ENCODE results near the gene ZBTB46.
A peak's percentile ranks its signal among the peaks of the same experiment; 100 is the strongest.
"Not testable (repeated sequence)": the region's sequence is repeated elsewhere in the genome, so short reads cannot be mapped to it uniquely, and the experiment has no call there.

The ZBTB46 gene, protein sequence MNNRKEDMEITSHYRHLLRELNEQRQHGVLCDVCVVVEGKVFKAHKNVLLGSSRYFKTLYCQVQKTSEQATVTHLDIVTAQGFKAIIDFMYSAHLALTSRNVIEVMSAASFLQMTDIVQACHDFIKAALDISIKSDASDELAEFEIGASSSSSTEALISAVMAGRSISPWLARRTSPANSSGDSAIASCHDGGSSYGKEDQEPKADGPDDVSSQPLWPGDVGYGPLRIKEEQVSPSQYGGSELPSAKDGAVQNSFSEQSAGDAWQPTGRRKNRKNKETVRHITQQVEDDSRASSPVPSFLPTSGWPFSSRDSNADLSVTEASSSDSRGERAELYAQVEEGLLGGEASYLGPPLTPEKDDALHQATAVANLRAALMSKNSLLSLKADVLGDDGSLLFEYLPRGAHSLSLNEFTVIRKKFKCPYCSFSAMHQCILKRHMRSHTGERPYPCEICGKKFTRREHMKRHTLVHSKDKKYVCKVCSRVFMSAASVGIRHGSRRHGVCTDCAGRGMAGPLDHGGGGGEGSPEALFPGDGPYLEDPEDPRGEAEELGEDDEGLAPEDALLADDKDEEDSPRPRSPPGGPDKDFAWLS

DNA sequence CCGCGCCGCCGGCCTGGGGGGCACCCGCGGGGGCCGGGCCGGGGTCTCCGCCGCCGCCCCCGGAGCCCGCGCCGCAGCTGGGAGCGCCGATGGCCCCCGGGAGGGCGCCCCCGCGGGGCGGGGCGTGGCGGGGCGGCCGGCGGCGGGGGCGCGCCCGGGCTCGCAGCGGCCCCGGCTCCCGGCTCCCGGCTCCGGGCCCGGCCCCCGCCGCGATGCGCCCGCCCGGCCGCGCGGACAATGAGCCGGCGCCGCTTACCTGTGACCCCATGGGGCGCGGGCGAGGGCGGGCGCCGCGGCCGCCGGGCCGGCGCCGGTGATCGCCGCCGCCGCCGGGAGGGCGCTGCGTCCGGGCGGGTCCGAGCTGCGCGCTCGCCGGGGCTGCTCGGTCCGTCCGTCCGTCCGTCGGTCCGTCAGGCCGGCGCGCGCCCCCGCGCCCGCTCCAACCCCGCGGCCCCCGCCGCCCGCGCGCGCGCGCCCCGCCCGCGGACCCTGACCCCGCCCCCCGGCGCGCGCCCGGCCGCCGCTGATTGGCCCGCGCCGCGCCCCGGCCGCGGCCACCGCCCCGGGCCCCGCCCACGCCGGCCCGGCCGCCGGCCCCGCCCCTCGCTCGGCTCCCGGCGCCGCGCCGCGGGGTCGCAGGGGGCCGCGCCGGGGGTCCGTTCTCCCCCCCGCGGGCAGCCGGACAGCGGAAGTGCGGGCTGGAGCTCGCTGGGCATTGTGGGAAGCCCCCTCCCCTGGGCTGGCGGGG, at the start of gene ZBTB46:
Gene ZBTB46 (minus strand): TSS at position 424 of the 748 bp plus-strand sequence. CDS start 40,507 bp downstream, outside the sequence.
- H3K4me3 ChIP-seq (ENCODE audit: low read depth, low read length) = peak within 1 kb of the TSS; percentile 54
- DNase-seq (ENCODE audit: low read depth) = no peak

DNA sequence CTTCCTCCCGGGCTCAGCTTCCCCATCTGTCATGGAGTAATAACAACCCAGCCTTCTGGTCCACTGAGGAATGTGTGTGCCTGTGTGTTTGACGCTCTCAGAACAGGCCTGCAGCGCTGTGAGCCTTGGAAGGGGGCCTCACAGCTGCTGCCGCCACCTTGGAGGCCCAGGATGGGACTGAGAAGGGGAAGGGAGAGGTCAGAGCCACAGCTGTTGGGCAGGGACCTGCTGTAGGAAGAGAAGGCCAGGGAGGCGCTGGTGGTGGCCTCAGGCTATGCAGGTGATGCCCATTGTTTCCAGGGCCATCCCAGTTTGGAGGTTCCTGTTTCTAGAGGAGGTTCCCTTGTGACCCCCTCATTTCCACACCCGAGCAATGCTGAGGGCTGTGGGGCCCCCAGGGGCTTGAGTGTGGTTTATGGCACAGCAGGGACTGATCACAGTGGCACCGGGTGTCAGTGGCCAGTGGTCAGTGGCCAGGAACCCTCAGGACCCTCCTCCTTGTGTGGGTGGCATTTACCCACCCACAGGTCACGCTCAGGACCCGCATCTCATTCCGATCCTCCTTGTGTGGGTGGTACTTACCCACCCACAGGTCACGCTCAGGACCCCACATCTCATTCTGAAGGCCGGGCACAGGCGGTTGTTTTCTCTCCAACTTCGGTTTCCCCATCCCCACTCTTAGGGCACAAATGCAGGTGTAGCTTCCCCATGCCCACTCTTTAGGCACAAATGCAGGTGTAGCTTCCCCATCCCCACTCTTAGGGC, 48.0 kb upstream of the ZBTB46 start:
- no peak overlapping the region for H3K4me3 ChIP-seq (ENCODE audit: low read depth, low read length)
- no peak for DNase-seq (ENCODE audit: low read depth)

DNA sequence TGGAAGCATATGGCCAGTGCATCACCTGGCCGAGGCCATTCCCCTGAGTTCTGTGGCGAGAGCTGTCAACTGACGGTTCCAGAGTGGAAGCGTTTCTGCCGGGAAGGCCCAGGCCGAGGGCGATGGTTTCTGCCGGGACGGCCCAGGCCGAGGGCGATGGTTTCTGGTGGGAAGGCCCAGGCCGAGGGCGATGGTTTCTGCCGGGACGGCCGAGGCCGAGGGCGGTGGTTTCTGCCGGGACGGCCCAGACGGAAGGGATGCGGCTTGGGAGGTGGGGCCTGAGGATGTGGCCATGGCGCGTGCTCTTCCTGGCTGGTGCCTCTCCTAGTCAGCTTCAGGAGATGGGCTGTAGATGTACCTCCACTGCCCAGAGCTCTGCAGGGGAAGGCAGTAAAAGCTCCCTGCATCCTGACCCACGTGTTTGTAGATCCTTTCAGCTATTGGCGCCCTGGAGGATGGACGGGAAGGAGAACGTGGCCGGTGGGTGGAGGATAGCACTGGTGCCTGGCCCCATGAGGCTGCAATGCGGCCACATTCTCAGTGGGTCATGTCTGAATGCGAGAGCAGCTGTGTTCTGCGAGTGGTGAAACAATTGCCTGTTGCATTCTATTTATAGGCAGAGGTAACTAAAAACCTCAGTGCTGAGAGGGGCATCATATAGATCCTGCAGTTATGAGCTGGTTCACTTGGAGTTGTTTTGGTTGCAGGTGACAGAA, 46.8 kb upstream of the ZBTB46 start:
- DNase-seq (ENCODE audit: low read depth) = no peak
- H3K4me3 ChIP-seq (ENCODE audit: low read depth, low read length) = no peak overlapping the region

DNA sequence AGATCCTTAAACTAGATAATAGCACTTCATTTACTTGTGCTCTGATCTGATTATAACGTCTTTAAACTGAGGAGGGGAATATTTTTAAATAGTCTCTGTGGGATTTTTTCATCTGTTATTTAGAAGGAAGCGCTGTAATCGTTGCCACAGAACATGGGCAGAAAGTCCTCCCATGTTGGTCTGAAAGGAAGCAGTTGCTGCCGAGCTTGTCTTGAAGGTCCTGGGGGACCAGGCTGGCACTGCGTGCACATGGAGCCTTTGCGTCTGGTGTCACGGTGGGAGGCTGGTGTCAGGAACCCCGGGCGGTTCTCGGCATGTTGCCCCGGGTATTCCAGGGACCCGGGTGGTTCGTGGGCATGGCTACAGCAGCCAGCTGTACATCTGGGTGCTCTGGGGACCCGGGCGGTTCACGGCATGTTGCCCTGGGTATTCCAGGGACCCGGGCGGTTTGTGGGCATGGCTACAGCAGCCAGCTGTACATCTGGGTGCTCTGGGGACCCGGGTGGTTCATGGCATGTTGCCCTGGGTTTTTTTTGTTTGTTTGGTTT, 45.5 kb upstream of the ZBTB46 start:
- H3K4me3 ChIP-seq (ENCODE audit: low read depth, low read length) = no peak overlapping the region
- DNase-seq (ENCODE audit: low read depth) = no peak

DNA sequence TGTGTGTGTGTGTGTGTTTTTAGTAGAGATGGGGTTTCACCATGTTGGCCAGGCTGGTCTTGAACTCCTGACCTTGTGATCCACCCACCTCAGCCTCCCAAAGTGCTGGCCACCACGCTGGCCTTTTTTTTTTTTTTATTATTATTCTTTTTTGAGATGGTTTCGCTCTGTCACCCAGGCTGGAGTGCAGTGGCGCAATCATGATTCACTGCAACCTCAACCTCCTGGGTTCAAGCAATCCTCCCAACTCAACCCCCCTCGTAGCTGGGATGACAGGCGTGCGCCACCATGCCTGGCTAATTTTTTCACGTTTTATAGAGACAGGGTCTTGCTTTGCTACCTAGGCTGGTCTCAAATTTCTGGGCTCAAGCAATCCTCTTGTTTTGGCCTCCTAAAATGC, 43.2 kb upstream of the ZBTB46 start:
- not testable (repeated sequence) for DNase-seq (ENCODE audit: low read depth); H3K4me3 ChIP-seq (ENCODE audit: low read depth, low read length)

DNA sequence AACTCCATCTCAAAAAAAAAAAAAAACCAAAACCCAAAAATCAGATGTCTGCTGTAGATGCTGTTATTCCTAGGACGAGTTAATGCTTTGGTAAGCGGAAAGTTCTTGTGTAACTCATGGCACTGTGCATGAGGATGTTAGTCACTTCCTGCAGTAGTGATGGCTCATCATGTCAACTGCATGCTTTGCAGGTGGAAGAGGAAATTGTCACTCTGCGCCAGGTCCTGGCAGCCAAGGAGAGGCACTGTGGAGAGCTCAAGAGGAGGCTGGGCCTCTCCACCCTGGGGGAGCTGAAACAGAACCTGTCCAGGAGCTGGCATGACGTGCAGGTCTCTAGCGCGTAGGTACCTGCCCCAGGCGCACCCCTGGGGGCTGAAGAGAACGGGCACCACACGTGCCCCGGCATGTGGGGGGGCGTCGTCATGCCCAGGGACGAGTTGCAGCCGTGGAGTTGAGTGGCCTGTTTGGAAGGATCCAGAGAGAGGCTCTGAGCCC, 42.5 kb upstream of the ZBTB46 start:
- H3K4me3 ChIP-seq (ENCODE audit: low read depth, low read length) = no peak overlapping the region
- peak; percentile 40 for DNase-seq (ENCODE audit: low read depth)

DNA sequence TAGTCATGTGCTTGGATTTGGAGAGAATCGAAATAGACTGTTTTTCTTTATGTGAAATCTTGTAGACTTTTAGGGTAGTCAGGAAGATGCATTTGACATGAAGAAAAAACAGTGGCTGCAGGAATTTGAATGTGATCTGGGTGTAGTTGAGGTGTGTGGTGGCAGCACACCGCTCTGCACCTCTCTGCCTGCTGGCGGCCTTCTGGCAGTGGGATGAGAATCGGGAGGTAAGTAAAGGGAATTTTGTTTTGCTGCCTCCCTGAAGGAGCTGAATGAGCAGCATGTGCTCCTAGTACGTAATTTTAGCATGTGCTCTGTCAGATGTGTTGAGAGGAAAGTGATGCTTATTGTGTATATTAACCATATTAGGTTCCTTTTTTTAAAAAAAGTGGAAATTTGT, 37.2 kb upstream of the ZBTB46 start:
- H3K4me3 ChIP-seq (ENCODE audit: low read depth, low read length) = no peak overlapping the region
- no peak for DNase-seq (ENCODE audit: low read depth)

DNA sequence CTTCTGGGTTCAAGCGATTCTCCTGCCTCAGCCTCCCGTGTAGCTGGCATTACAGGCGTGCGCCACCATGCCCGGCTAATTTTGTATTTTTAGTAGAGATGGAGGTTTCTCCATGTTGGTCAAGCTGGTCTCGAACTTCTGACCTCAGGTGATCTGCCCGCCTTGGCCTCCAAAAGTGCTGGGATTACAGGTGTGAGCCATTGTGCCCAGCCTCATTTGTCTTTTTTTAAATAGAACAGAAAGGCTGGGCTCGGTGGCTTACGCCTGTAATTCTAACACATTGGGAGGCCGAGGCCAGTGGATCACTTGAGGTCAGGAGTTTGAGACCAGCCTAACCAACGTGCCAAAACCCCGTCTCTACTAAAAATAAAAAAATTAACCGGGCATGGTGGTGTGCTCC, 36.0 kb upstream of the ZBTB46 start:
- not testable (repeated sequence) for DNase-seq (ENCODE audit: low read depth)

DNA sequence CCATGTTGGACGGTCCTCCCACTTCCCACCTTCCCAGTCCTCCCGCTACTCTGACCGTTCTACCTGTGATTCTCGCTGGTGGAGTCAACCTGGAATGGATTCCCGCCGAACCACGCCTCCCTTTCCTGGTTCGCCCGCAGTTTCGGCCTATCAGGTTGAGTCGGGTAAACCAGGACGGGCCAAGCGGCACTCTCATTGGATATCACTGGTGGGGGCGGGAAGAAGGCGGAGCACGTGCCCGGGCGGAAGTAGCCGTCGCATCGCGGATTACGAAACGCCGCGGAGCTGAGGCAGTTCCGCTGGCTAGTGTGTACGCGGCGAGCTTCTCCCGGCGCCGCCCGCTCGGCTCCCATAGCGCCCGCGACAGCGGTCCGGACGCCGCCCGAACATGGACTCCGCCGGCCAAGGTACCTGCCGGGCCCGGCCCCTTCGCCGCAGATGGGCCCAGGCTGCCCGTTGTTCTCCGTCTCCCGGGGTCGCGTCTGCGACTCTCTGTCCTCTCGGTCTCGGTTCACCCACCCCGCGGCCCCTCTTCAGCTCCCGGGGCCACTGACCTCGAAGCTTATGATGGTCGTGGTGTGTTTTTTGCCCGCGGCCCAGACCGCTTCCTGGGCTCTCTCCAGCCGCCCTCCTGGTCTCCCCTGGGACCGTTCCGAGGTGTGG, 34.0 kb upstream of the ZBTB46 start, which contains the start of gene TPD52L2:
Gene TPD52L2 (plus strand): TSS at position 293 of the 663 bp plus-strand sequence. CDS start 96 bp downstream, at position 389.
- DNase-seq (ENCODE audit: low read depth) = peak; percentile 92
- H3K4me3 ChIP-seq (ENCODE audit: low read depth, low read length) = peak within 1 kb of the TSS; percentile 94

More for the DNA sequence above, 36.0 kb upstream of the ZBTB46 start:
- not testable (repeated sequence) for H3K4me3 ChIP-seq (ENCODE audit: low read depth, low read length)

DNA sequence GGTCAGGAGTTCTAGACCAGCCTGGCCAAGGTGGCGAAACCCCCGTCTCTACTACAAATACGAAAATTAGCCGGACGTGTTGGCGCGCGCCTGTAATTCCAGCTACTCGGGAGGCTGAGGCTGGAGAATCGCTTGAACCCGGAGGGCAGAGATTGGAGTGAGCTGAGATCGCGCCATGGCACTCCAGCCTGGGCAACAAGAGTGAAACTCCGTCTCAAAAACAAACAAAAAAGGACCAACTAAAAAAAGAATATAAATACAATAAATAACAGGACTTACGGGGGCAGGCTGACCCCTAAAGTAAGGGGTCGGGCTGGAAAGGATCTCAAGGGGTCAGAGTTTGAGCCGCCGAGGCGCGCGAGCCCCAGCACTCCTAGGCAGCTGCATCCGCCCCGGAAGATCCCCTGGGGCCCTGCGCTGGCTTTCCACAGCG, 33.5 kb upstream of the ZBTB46 start:
- no peak for DNase-seq (ENCODE audit: low read depth)
- H3K4me3 ChIP-seq (ENCODE audit: low read depth, low read length) = peak overlapping the region; percentile 94

DNA sequence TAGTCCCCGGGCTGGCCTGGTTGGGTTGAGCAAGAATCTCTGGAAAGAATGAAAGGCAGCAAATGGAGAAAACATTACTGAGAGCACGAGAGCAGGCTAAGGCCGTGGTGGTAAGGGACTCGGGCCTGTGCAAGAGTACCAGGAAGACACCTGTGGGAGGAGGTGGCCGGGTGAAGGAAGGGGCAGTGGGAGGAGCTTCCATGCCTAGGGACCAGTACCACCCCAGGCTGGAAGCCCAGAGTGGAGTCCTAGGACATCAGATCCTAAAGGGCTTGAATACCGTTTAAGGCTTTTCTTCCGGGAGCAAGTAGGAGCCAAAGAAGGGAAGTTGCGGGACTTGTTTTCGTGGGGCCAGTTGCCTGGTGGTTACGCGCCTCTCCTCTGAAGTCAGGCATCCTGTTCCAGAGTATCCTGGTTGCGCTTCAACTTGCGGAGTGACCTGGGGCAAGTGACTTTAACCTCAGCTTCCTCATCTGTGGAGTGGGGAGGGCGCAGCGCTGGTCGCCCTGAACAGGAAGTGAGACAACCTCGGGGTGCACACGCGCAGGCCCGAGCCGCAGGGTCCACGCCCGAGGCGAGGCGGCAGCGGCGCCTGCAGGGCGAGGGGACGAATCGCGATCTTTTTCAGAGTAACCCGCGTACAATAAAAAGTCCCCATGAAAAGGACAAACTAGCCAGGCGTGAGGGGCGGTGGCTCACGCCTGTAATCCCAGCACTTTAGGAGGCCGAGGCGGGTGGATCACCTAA, 32.9 kb upstream of the ZBTB46 start:
- DNase-seq (ENCODE audit: low read depth) = no peak
- peak overlapping the region; percentile 94 for H3K4me3 ChIP-seq (ENCODE audit: low read depth, low read length)

DNA sequence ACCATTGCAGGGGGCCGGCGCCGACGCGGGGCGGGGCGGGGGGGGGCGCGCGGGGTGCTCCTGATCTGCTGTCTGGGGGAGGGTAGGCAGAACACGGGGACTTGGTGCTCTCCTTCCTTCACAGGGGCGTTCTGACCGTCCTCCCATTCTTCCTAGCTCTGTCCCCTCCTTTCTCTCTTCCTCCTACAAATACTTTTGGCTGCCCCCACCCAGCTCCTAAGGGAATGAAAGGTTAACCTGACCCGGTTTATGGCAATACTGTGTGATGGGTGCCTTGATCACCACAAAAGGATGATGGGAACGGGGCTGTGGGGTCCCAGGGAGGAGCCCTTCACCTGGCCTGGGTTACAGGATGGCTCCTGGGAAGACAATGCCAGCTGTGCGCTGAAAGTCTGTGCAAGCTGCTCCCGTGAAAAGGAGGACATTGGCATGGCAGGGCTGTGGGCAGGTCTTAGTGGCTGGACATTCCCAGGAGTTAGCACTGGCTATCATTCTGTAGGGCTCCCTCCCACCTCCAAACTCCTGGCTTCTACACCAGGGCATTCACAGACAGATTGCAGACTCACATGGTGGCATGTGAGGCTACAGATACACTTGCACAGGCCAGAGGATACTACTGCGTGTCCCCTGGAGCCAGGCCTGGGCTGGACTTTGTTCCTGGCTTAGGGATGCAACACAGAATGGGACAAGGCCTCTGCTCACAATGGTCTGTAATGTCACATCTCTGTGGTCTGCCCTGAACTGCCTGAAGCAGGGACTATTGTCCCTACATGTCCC, 32.1 kb upstream of the ZBTB46 start:
- DNase-seq (ENCODE audit: low read depth) = no peak
- peak overlapping the region; percentile 94 for H3K4me3 ChIP-seq (ENCODE audit: low read depth, low read length)

DNA sequence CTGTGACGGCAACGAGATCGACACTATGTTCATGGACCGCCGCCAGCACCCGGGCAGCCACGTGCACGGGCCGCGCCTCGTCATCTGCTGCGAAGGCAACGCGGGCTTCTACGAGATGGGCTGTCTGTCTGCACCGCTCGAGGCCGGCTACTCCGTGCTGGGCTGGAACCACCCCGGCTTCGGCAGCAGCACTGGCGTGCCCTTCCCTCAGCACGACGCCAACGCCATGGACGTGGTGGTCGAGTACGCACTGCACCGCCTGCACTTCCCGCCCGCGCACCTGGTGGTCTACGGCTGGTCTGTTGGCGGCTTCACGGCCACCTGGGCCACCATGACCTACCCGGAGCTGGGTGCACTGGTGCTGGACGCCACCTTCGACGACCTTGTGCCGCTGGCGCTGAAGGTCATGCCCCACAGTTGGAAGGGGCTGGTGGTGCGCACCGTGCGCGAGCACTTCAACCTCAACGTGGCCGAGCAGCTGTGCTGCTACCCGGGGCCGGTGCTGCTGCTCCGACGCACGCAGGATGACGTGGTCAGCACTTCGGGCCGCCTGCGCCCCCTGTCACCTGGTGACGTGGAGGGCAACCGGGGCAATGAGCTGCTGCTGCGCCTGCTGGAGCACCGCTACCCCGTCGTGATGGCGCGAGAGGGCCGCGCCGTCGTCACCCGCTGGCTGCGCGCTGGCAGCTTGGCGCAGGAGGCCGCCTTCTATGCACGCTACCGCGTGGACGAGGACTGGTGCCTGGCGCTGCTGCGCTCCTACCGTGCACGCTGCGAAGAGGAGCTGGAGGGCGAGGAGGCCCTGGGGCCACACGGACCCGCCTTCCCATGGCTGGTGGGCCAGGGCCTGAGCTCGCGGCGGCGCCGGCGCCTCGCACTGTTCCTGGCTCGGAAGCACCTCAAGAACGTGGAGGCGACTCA, 31.2 kb upstream of the ZBTB46 start:
- no peak for DNase-seq (ENCODE audit: low read depth)
- no peak overlapping the region for H3K4me3 ChIP-seq (ENCODE audit: low read depth, low read length)

DNA sequence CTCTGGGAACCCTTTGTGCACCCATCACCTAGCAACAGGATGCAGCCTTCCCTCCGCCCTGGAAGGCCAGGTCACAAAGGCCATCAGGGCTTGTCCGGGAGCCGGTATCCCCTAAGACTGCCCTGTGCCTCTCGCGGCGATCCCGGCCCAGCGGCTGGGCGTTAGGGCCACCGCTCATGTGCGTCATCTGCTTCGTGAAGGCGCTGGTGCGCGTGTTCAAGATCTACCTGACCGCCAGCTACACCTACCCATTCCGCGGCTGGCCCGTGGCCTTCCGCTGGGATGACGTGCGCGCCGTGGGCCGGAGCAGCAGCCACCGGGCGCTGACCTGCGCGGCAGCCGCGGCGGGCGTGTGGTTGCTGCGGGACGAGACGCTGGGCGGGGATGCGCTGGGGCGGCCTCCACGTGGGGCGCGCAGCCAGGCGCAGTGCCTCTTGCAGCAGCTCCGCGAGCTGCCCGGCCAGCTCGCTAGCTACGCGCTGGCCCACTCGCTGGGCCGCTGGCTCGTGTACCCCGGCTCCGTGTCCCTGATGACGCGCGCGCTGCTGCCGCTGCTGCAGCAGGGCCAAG, 30.4 kb upstream of the ZBTB46 start, which contains the start of gene ABHD16B:
Gene ABHD16B (plus strand): TSS at position 134 of the 570 bp plus-strand sequence. CDS start 43 bp downstream, at position 177.
- no peak within 1 kb of the TSS for H3K4me3 ChIP-seq (ENCODE audit: low read depth, low read length)
- no peak for DNase-seq (ENCODE audit: low read depth)

All from skeletal muscle cell (primary cell).